Stimulated activated CD8-positive, alpha-beta memory T cell treated with anti-CD3 and anti-CD28 coated beads, Interleukin-2, amount 100 ng/mL, for 1 hour (primary cell): ENCODE measurements around the gene FIGNL1.

ENCODE experiments used
- DNase-seq, 2 donors: peaks; one replicate each; pipeline ENCODE4 v3.0.0-alpha.2; 2020; ENCODE audit warnings: low read depth in 2 of 2

FIGNL1 gene

DNA sequence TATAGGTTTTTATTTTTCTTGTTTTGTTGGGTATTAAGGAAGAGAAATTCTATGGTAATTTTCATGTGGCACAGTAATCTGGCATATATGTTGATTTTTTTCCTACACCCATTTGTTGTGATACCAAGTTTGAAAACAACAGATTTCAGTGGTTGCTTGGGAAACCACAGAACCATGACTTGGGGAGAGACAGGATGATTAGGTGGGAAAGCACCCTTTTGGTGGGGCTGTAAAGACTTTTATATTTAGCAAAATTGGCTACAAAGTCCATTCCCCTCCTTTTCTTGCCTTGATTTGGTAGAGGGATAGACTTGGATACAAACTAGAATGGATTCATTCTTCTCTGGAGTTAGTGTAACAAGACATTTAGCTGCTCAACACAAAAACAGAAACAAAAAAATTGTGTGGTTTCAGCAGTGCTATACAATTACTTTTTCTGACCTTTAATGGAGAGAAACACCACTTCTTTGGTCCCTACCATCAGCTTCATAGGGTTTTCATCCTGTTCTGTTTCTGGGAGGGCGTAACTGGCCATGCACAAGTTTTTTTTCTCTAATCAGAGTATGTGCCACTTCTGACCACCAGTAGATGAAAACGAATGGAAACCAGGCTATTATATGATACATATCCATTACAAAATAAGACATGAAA, 52.7 kb downstream of the FIGNL1 start:
- no peak for DNase-seq

DNA sequence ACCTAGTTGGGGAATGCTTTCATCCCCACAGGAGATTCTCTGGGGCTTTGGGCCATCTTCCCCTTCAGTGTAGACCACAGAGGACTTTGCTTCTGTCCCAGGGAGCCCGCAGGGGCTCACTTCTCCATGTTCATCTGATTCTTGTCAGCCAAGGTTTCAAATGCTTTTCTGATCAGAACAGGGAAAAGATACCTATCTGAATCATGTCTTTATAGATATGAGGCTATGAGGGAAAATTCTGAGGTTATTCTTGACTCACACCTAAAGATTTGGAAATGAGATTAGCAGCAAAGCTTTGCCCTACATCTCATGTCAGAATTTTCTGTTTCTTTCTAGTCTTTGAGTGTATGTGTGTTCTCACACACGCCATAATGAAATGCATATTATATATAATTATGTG, 53.3 kb downstream of the FIGNL1 start:
- DNase-seq = no peak

GRCh38 chr7:50394315-50394714, 55.8 kb downstream of the FIGNL1 start:
- DNase-seq = no peak
